C4-2B (cell line): ENCODE data around the gene RPL32.

Experiments used
- ZFX ChIP-seq: fragments of 450-650 bp; IDR thresholded peaks from 2 replicates; pipeline ENCODE4 v1.6.1; 2017
- TF ChIP-seq, protein P1 (sequence below): fragments of 450-650 bp; conservative IDR thresholded peaks from 2 replicates; pipeline ENCODE4 v1.5.1; 2017; ENCODE audit warnings: mild to moderate bottlenecking

DNA sequence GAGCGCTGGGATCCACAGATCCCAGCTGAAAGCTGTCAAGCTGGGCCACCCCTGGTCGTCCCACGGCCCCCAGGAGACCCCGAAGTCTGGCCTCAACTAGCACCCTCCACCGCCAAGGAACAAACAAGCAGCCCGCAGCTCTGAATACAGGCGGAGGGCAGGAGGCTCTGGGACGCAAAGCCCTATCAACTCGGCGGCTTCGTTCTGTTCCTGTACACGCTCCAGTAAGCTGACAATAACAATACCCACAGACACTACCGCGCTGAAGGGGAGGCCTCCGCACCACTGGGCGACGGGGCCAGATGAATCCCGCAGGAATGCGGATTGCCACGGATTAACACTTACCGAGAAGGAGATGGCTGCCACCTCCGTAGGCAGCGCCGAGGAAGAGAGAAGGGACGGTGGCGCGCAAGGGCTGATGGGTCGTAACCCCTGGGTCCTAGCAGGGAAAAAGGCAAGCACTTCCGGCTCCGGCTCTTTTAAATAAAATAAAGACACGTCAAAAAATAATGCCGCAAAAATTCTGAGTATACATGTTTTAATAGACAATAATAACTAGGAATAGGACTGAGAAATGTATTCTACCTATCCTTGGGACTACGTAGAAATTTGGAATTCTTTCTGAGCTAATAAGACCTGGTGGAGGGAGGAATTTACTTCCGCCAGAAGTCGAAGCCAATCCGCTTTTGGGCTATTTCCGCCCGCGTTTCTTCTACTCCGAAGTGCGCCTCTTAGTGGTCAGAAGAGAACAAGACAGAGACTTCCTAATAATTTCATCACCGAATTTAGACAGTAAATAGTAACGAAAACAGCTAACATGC lies at the start of gene RPL32:
- TF ChIP-seq, protein P1, sequence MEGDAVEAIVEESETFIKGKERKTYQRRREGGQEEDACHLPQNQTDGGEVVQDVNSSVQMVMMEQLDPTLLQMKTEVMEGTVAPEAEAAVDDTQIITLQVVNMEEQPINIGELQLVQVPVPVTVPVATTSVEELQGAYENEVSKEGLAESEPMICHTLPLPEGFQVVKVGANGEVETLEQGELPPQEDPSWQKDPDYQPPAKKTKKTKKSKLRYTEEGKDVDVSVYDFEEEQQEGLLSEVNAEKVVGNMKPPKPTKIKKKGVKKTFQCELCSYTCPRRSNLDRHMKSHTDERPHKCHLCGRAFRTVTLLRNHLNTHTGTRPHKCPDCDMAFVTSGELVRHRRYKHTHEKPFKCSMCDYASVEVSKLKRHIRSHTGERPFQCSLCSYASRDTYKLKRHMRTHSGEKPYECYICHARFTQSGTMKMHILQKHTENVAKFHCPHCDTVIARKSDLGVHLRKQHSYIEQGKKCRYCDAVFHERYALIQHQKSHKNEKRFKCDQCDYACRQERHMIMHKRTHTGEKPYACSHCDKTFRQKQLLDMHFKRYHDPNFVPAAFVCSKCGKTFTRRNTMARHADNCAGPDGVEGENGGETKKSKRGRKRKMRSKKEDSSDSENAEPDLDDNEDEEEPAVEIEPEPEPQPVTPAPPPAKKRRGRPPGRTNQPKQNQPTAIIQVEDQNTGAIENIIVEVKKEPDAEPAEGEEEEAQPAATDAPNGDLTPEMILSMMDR, result peak; percentile 89
- TF ChIP-seq ZFX, result 0 out of 2 replicates have a peak, but pooled peaks have one; percentile 15
